ACC112 (cell line): Measurements from ENCODE around the gene DLGAP3.
"Not testable (repeated sequence)": the region's sequence is repeated elsewhere in the genome, so short reads cannot be mapped to it uniquely, and the experiment has no call there.

Source experiments
- H2AFZ ChIP-seq: fragments of 200-600 bp; sonication (generic); one replicate; pipeline ENCODE4 v1.6.0; 2017; ENCODE audit warnings: antibody characterized with exemption, low read length; ENCODE audit not compliant: unreplicated experiment
- H3K27ac ChIP-seq: fragments of 200-600 bp; sonication (generic); 2 replicates; pipeline ENCODE4 v1.5.1; 2014; ENCODE audit warnings: low read depth, mild to moderate bottlenecking, antibody characterized with exemption, low read length, moderate library complexity
- H3K27me3 ChIP-seq: fragments of 200-600 bp; sonication (generic); 2 replicates; pipeline ENCODE4 v1.6.1; 2014; ENCODE audit warnings: mild to moderate bottlenecking, antibody characterized with exemption, low read length, moderate library complexity, mixed read lengths; ENCODE audit not compliant: insufficient read depth
- H3K36me3 ChIP-seq: fragments of 200-600 bp; sonication (generic); 2 replicates; pipeline ENCODE4 v1.6.1; 2016; ENCODE audit warnings: mild to moderate bottlenecking, antibody characterized with exemption, low read length, moderate library complexity, mixed read lengths; ENCODE audit not compliant: insufficient read depth
- H3K4me1 ChIP-seq: fragments of 200-600 bp; sonication (generic); one replicate; pipeline ENCODE4 v1.6.1; 2016; ENCODE audit warnings: low read length, mixed read lengths; ENCODE audit not compliant: insufficient read depth, unreplicated experiment, control insufficient read depth
- H3K4me3 ChIP-seq: fragments of 200-600 bp; sonication (generic); 2 replicates; pipeline ENCODE4 v1.5.1; 2014; ENCODE audit warnings: mild to moderate bottlenecking, low read depth, low read length
- H3K79me2 ChIP-seq: fragments of 200-600 bp; sonication (generic); one replicate; pipeline ENCODE4 v1.6.0; 2016; ENCODE audit warnings: low read length; ENCODE audit not compliant: control insufficient read depth, unreplicated experiment, insufficient read depth

DLGAP3 gene

GRCh38 chr1:34968297-34968696, 38.8 kb upstream of the DLGAP3 start:
- not testable (repeated sequence) for H3K27ac ChIP-seq, H2AFZ ChIP-seq, H3K79me2 ChIP-seq, H3K4me3 ChIP-seq, H3K27me3 ChIP-seq, H3K36me3 ChIP-seq, H3K4me1 ChIP-seq

GRCh38 chr1:34967672-34968071, 38.2 kb upstream of the DLGAP3 start:
- H3K4me1 ChIP-seq, H3K36me3 ChIP-seq, H3K79me2 ChIP-seq, H3K4me3 ChIP-seq, H3K27ac ChIP-seq, H2AFZ ChIP-seq: not testable (repeated sequence)
- 0 out of 2 replicates have a peak, but pooled peaks cover 12% of the 10 kb centered on the region for H3K27me3 ChIP-seq

GRCh38 chr1:34965597-34965996, 36.1 kb upstream of the DLGAP3 start:
- Histone ChIP-seq H3K79me2 (no peaks in the 10 kb centered on the region), H3K4me3 (no peak overlapping the region), H3K36me3 (no peaks in the 10 kb centered on the region), H3K27ac (no peak overlapping the region), H3K27me3 (peaks cover 24% of the 10 kb centered on the region), H2AFZ (no peak overlapping the region), H3K4me1 (no peaks in the 10 kb centered on the region)

GRCh38 chr1:34950428-34950827, 21.0 kb upstream of the DLGAP3 start:
- Histone ChIP-seq H3K79me2 (no peaks in the 10 kb centered on the region), H3K36me3 (no peaks in the 10 kb centered on the region), H3K4me1 (no peaks in the 10 kb centered on the region), H3K4me3 (no peak overlapping the region), H3K27me3 (peaks cover 65% of the 10 kb centered on the region), H3K27ac (no peak overlapping the region), H2AFZ (no peak overlapping the region)

GRCh38 chr1:34948739-34949138, 19.3 kb upstream of the DLGAP3 start:
- peaks cover 69% of the 10 kb centered on the region for H3K27me3 ChIP-seq
- H3K36me3 ChIP-seq, H3K27ac ChIP-seq, H3K79me2 ChIP-seq, H3K4me1 ChIP-seq, H3K4me3 ChIP-seq, H2AFZ ChIP-seq: not testable (repeated sequence)

- not testable (repeated sequence) for H3K27ac ChIP-seq, H3K79me2 ChIP-seq, H3K4me1 ChIP-seq, H3K4me3 ChIP-seq, H2AFZ ChIP-seq, H3K36me3 ChIP-seq
- H3K27me3 ChIP-seq, result peaks cover 73% of the 10 kb centered on the region
Observed at GRCh38 chr1:34947641-34948314, 18.3 kb upstream of the DLGAP3 start.

- Histone ChIP-seq H3K36me3 (no peaks in the 10 kb centered on the region), H3K4me1 (no peaks in the 10 kb centered on the region), H3K27me3 (peaks cover 75% of the 10 kb centered on the region), H2AFZ (no peak overlapping the region), H3K79me2 (no peaks in the 10 kb centered on the region), H3K4me3 (no peak overlapping the region), H3K27ac (no peak overlapping the region)
Observed at GRCh38 chr1:34946211-34946610, 16.8 kb upstream of the DLGAP3 start.

- not testable (repeated sequence) for H3K4me1 ChIP-seq, H3K79me2 ChIP-seq, H2AFZ ChIP-seq, H3K27ac ChIP-seq, H3K4me3 ChIP-seq, H3K36me3 ChIP-seq
- H3K27me3 ChIP-seq, result peaks cover 76% of the 10 kb centered on the region
Observed at GRCh38 chr1:34941798-34942197, 12.3 kb upstream of the DLGAP3 start.

- H3K4me3 ChIP-seq, result no peak overlapping the region
- peaks cover 76% of the 10 kb centered on the region for H3K27me3 ChIP-seq
- H3K27ac ChIP-seq, result no peak overlapping the region
- H3K36me3 ChIP-seq, result no peaks in the 10 kb centered on the region
- H3K79me2 ChIP-seq, result no peaks in the 10 kb centered on the region
- no peaks in the 10 kb centered on the region for H3K4me1 ChIP-seq
- no peak overlapping the region for H2AFZ ChIP-seq
Observed at GRCh38 chr1:34930702-34931071, 1.2 kb upstream of the DLGAP3 start.

- Histone ChIP-seq H3K4me3 (peak overlapping the region; percentile 48; the same call in 1 of the 2 replicates), H3K79me2 (no peaks in the 10 kb centered on the region), H3K27me3 (peaks cover 80% of the 10 kb centered on the region)
Observed at GRCh38 chr1:34929853-34930701, 627 bp upstream of the DLGAP3 start.

More at GRCh38 chr1:34929853-34930701, 627 bp upstream of the DLGAP3 start:
- Histone ChIP-seq H3K36me3 (no peaks in the 10 kb centered on the region), H3K27ac (no peak overlapping the region), H2AFZ (no peak overlapping the region), H3K4me1 (no peaks in the 10 kb centered on the region)
